ENCODE data around the gene CEACAM16. TPM values are rescaled to one million over a fixed set of nuclear protein-coding genes. Genes with fewer than 3 reads are reported as not detected.
"Not testable (repeated sequence)": the region's sequence is repeated elsewhere in the genome, so short reads cannot be mapped to it uniquely, and the experiment has no call there.

Gene CEACAM16
- total RNA-seq, 1 experiment from 2014 or later: not detected

DNA sequence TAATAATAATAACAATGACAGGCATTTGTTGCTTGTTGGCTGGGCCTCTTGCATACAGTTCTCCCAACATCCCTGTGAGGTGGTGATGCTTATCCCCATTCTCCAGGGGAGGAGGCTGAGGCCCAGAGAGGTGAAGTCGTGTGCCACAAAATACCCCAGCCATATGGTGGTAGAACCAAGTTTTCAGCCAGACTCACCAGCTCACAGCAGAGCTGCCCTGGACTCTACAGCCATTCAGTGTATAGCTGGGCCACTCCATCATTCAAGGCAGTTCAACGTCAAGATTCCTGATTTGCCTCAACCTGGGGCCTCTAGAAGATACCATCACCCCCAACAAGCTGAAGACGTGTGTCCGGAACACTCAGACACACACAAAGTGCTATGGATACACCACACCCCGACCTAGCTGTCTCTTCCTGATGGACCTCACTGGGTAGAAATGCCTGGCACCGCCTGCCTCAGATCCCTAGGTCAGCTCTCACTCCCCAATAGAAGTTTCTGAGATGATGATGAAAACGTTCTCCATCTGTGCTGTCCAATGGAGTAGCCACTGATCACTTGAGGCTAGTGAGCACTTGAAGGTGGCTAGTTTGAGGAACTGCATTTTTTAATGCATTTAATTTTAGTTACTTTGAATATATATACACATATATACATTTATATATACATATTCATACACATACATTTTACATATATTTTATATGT is 31.9 kb upstream of the CEACAM16 start:
- Histone ChIP-seq H2AFZ (no peak overlapping the region), H3K79me2 (ENCODE audit: low read depth) (no peaks in the 10 kb centered on the region), H3K27ac (no peak overlapping the region), H3K4me3 (no peak overlapping the region), H3F3A (ENCODE audit: insufficient read depth, low read depth) (peaks cover 86% of the 10 kb centered on the region), H3K4me1 (replicated peaks; ENCODE audit: insufficient read depth) (peaks cover 28% of the 10 kb centered on the region), H3K4me2 (no peak overlapping the region), H4K20me1 (ENCODE audit: insufficient read depth) (no peaks in the 10 kb centered on the region; the same call in 1 of the 2 replicates), H3K36me3 (ENCODE audit: low read depth) (peaks cover 16% of the 10 kb centered on the region), H3K9me3 (ENCODE audit: insufficient read depth, low read depth) (no peaks in the 10 kb centered on the region), H3K9me2 (ENCODE audit: insufficient read depth) (no peaks in the 10 kb centered on the region), H3K27me3 (ENCODE audit: insufficient read depth, low read depth) (no peaks in the 10 kb centered on the region)
- BruUV-seq (replicated peaks): no TSS peak
- DNase-seq: no peak
- intact Hi-C loops (cut with micrococcal nuclease; ENCODE audit: unreplicated experiment): no loop called here
- ChIA-PET POLR2A (ENCODE audit: unreplicated experiment) (no interaction called here), CTCF (no interaction called here)
- no peak for TF ChIP-seq EZH2 (IDR thresholded peaks at IDR 0.05; ENCODE audit: low read depth)
- no peak for TF ChIP-seq CTCF (conservative IDR thresholded peaks at IDR 0.05)

GRCh38 chr19:44668985-44669764 is 29.8 kb upstream of the CEACAM16 start:
- Histone ChIP-seq H3K36me3 (ENCODE audit: low read depth) (no peaks in the 10 kb centered on the region), H2AFZ (no peak overlapping the region), H3K27me3 (ENCODE audit: insufficient read depth, low read depth) (no peaks in the 10 kb centered on the region), H3K9me2 (ENCODE audit: insufficient read depth) (no peaks in the 10 kb centered on the region), H3K4me2 (no peak overlapping the region), H3K79me2 (ENCODE audit: low read depth) (no peaks in the 10 kb centered on the region), H3K27ac (peak overlapping the region; percentile 38), H3F3A (ENCODE audit: insufficient read depth, low read depth) (peaks cover 67% of the 10 kb centered on the region), H3K9me3 (ENCODE audit: insufficient read depth, low read depth) (no peaks in the 10 kb centered on the region), H3K4me3 (no peak overlapping the region), H4K20me1 (ENCODE audit: insufficient read depth) (no peaks in the 10 kb centered on the region; the same call in 1 of the 2 replicates), H3K4me1 (replicated peaks; ENCODE audit: insufficient read depth) (peaks cover 30% of the 10 kb centered on the region)
- intact Hi-C loops (cut with micrococcal nuclease; ENCODE audit: unreplicated experiment): no loop called here
- POLR2A ChIA-PET (ENCODE audit: unreplicated experiment): interaction anchor here (0.5 to 0.7 kb wide), 2 partner anchors 21 to 70 kb away, joined by 3 read pairs; no protein-coding TSS in a partner anchor
- peak in 1 of 2 experiments; percentile 57 for DNase-seq
- no TSS peak for BruUV-seq (replicated peaks)
- CTCF ChIA-PET: interaction anchor here (0.6 kb wide), 1 partner anchor 15 kb away, joined by 3 read pairs; no protein-coding TSS in a partner anchor
- TF ChIP-seq CTCF (conservative IDR thresholded peaks at IDR 0.05) (no peak), EZH2 (IDR thresholded peaks at IDR 0.05; ENCODE audit: low read depth) (no peak)

DNA sequence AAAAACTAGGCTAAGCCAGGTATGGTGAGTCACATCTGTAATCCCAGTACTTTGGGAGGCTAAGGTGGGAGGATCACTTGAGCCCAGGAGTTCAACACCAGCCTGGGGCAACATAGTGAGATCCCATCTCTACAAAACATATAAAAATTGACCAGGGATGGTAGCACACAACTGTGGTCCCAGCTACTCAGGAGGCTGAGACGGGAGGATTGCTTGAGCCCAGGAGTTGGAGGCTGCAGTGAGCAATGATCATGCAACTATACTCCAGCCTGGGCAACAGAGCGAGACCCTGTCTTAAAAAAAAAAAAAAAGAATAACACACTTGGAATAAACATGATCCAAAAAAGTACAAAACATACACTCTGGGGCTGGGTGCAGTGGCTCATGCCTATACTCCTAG is 28.9 kb upstream of the CEACAM16 start:
- BruUV-seq (replicated peaks); H3K4me3 ChIP-seq; H3K79me2 ChIP-seq (ENCODE audit: low read depth); CTCF ChIA-PET; H3K4me2 ChIP-seq; H3K9me2 ChIP-seq (ENCODE audit: insufficient read depth); H3K36me3 ChIP-seq (ENCODE audit: low read depth); intact Hi-C loops (cut with micrococcal nuclease; ENCODE audit: unreplicated experiment); H3K9me3 ChIP-seq (ENCODE audit: insufficient read depth, low read depth); H4K20me1 ChIP-seq (ENCODE audit: insufficient read depth); H2AFZ ChIP-seq; POLR2A ChIA-PET (ENCODE audit: unreplicated experiment); DNase-seq; H3K27me3 ChIP-seq (ENCODE audit: insufficient read depth, low read depth): not testable (repeated sequence)
- Histone ChIP-seq H3F3A (ENCODE audit: insufficient read depth, low read depth) (peaks cover 61% of the 10 kb centered on the region), H3K27ac (peak overlapping the region; percentile 38), H3K4me1 (replicated peaks; ENCODE audit: insufficient read depth) (peaks cover 30% of the 10 kb centered on the region)
